Metanephros (tissue), 2 donors: Measurements from ENCODE around the gene TBPL2. TPM values are rescaled to one million over a fixed set of nuclear protein-coding genes. Genes with fewer than 3 reads are reported as not detected.

Experiments used
- small RNA-seq: library from RNA; depleted of rRNA; stranded (forward); fragments of <200 nt; gene quantifications from one replicate; pipeline ENCODE3, GENCODE V24; 2014; ENCODE audit warnings: low replicate concordance
- total RNA-seq: library from RNA; depleted of rRNA; stranded (reverse); fragments of >200 nt; gene quantifications from one replicate; pipeline ENCODE4 v1.2.3, GENCODE V29; 2014

Gene TBPL2
- not detected for total RNA-seq

DNA sequence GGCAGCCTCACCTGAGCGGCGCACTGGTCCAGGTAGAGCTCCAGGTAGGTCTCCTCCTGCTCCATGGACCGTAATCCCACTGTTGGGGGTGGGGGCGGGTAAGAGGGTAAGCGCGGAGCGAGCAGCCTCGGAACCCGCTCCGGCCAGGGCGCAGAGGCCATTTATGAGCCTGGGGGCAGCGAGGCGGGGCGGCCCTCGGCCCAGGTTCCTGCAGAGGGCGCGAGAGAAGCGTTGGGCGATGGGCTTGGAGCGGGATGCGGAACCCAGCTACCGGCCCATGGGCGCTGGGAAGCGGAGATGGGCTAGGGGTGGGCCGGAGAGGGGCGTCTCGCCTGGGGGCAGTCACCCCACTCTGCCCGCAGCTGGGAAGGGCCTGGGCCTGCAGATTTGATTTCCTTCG is at the start of gene TBPL2:
Gene TBPL2, minus strand, starts transcription at position 232 of the 400 bp plus-strand sequence. Its CDS starts 167 bp downstream, at position 65.

DNA sequence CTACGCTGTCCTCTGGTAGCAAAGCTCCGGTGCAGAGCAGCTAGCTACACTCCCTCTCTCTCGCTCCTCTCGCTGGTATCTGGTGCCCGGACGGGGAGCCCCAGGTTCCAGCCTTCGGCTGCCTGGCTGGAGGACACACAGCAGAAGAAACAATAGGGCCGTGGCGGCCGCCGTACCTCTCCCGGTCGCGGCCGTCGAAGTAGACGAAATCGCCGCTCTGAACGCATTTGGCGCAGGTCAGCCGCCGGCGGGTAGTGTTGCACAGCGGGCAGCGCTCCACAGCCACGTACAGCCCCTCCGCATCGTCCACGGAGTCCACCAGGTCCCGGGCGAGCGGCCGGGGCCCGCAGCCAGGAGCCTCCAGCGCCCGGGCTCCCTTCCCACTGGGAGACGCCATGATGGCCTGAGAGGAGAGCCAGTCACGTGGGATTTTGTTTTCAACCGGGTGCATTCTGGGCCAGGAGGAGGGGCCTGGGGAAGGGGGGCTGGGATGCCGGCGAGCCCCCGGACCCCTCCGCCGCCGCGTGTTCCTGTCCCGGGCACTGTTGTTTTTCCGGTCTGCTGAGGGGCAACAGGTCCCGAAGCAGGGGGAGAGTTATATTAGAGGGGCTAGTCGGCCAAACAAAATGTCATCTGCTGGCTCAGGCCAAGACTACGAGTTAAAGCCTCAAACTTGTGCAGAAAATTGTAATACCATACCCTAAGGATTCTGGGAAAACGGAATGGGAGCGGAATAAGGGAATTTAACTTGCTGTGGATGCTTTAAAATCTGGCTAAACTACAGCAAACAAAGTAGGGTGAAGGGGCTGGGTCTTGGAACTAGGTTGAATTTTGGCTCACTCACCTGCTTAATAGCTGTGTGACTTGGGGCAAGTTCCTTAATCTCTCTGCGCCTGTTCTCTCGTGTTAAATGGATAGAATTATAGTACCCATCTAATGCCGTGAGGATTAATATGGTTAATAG is 28.7 kb downstream of the TBPL2 start, which contains the start of gene ATG14:
Gene ATG14, minus strand, starts transcription at position 405 of the 964 bp plus-strand sequence. Its CDS starts 8 bp downstream, at position 397.

Small RNA genes within 50 kb of the gene (small RNA-seq; reads per million reads assigned to genes)
- not detected for gene AL356801.1

Other genes with a start within 250 kb of the TBPL2 start
- 9.5 TPM for gene DLGAP5, start 249.0 kb downstream of the TBPL2 start, total RNA-seq
- 39.6 TPM for gene FBXO34, start 169.2 kb downstream of the TBPL2 start, total RNA-seq
- 18.5 TPM for gene ATG14, start 28.8 kb downstream of the TBPL2 start, total RNA-seq
- gene KTN1, start 139.6 kb upstream of the TBPL2 start, total RNA-seq, result 71.2 TPM